ENCODE results near the gene ZFAND3.

The ZFAND3 gene

GRCh38 chr6:37819177-37819801, at the start of gene ZFAND3:
Gene ZFAND3 (plus strand): TSS chr6:37819727. CDS start chr6:37819946, 219 bp downstream.
- DNase-seq (ENCODE audit: low spot score): peak; percentile 95

- no peak for DNase-seq (ENCODE audit: low spot score)
Observed at GRCh38 chr6:37774028-37774680, 45.4 kb upstream of the ZFAND3 start.

GRCh38 chr6:37776566-37776965, 43.0 kb upstream of the ZFAND3 start:
- no peak for DNase-seq (ENCODE audit: low spot score)

GRCh38 chr6:37777272-37777834, 42.2 kb upstream of the ZFAND3 start:
- DNase-seq (ENCODE audit: low spot score): no peak

- DNase-seq (ENCODE audit: low spot score): no peak
Observed at GRCh38 chr6:37779111-37779800, 40.3 kb upstream of the ZFAND3 start.

- no peak for DNase-seq (ENCODE audit: low spot score)
Observed at GRCh38 chr6:37779902-37780628, 39.5 kb upstream of the ZFAND3 start.

GRCh38 chr6:37781788-37782187, 37.7 kb upstream of the ZFAND3 start:
- no peak for DNase-seq (ENCODE audit: low spot score)

GRCh38 chr6:37783025-37783855, 36.3 kb upstream of the ZFAND3 start:
- no peak for DNase-seq (ENCODE audit: low spot score)

- DNase-seq (ENCODE audit: low spot score): no peak
Observed at GRCh38 chr6:37783856-37784584, 35.5 kb upstream of the ZFAND3 start.

GRCh38 chr6:37784585-37784967, 35.0 kb upstream of the ZFAND3 start:
- DNase-seq (ENCODE audit: low spot score): no peak

- DNase-seq (ENCODE audit: low spot score): no peak
Observed at GRCh38 chr6:37785002-37785662, 34.4 kb upstream of the ZFAND3 start.

- DNase-seq (ENCODE audit: low spot score): no peak
Observed at GRCh38 chr6:37785663-37786270, 33.8 kb upstream of the ZFAND3 start.

GRCh38 chr6:37787216-37787615, 32.3 kb upstream of the ZFAND3 start:
- no peak for DNase-seq (ENCODE audit: low spot score)

- no peak for DNase-seq (ENCODE audit: low spot score)
Observed at GRCh38 chr6:37788259-37788658, 31.3 kb upstream of the ZFAND3 start.

GRCh38 chr6:37791156-37791919, 28.2 kb upstream of the ZFAND3 start:
- peak; percentile 81 for DNase-seq (ENCODE audit: low spot score)

- no peak for DNase-seq (ENCODE audit: low spot score)
Observed at GRCh38 chr6:37792457-37793033, 27.0 kb upstream of the ZFAND3 start.

GRCh38 chr6:37793067-37793466, 26.5 kb upstream of the ZFAND3 start:
- DNase-seq (ENCODE audit: low spot score): no peak

- no peak for DNase-seq (ENCODE audit: low spot score)
Observed at GRCh38 chr6:37794825-37795224, 24.7 kb upstream of the ZFAND3 start.
